GM21619 (cell line): ENCODE data around the gene PAX7.

Source experiments
- ATAC-seq: cut with Tn5 transposase; IDR thresholded peaks from one replicate; pipeline ENCODE4 v1.9.1; 2021; ENCODE audit not compliant: unreplicated experiment

PAX7 gene

GRCh38 chr1:18618546-18619466, 11.8 kb upstream of the PAX7 start:
- ATAC-seq = no peak

DNA sequence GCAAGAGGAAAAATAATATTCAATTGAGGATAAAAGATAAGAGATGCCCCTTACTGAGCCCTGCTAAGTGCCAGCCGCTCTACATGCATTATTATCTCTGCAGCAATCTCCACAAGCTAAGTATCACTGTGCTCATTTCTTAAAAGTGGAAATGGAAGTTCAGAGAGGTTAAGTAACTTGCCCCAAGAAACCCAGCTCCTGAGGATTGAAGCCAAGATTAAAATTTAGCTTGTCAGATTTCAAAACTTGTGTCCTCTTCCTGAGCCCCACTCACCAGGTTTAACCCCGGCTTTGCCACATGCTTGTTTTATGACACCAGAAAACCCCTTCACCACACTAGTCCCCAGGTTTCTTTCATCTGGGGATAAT, 11.2 kb upstream of the PAX7 start:
- ATAC-seq = no peak

GRCh38 chr1:18628511-18628910, 2.1 kb upstream of the PAX7 start:
- no peak for ATAC-seq

GRCh38 chr1:18629659-18630510, 761 bp upstream of the PAX7 start:
- no peak for ATAC-seq

DNA sequence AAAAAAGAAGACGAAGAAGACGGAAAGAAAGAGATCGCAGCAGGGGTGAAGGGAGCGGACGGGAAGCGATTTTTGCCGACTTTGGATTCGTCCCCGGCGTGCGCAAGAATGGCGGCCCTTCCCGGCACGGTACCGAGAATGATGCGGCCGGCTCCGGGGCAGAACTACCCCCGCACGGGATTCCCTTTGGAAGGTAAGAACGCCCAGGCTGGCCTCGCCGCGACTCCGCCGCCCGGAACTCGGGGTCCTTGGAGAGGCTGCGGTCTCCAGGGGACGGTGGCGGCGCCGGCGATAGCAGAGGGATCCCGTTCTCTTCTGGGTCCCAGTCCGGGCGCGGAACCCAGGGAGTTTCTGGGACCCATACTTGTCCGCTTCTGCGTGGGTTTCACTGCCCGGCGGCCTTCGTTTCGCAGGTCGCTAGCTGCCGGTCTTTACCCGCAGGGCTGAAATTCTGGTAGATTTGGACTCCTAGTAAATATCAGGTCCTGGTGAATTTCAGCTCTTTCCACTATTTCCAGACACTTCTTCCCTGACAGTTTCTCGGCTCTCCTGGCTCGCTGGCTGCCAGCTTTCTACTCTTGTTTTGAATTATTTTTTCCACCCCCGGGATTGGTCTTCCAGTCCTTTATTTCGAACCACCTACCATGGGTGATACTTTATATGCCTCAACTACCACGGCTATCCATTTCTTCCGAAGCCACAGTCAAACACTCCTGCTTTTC, 1.0 kb downstream of the PAX7 start:
- ATAC-seq = no peak

GRCh38 chr1:18632218-18632588, 1.6 kb downstream of the PAX7 start:
- no peak for ATAC-seq

DNA sequence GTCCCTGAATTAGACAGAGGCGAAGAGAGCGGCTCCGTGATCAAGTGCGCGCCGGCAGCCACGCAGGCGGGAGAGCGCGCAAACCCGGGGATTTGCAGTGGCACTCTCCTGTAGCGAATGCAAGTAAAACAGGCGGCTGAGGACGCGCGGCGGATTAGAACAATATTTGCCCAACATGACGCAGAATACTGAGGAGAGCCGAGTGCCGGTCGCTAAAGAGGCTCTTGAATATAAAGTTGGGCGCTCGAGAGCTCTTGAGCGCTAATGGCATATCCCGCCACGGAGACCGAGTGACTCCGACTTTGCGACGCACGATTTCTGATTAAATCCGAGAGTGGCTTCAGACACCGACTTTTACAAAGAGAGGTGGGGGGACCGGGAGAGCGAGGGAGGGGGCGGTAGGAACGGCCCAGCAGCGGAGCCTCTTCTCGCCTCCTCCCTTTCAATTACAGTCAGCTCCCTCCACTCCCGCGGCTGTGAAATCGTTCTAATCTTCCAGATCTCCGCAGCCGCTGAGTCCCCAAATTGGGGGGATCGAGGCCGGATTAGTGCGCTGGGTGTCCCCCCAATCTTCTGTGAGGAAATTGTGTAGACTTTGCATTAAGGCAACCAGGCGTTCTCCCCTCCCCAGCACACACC, 2.3 kb downstream of the PAX7 start:
- ATAC-seq = no peak

DNA sequence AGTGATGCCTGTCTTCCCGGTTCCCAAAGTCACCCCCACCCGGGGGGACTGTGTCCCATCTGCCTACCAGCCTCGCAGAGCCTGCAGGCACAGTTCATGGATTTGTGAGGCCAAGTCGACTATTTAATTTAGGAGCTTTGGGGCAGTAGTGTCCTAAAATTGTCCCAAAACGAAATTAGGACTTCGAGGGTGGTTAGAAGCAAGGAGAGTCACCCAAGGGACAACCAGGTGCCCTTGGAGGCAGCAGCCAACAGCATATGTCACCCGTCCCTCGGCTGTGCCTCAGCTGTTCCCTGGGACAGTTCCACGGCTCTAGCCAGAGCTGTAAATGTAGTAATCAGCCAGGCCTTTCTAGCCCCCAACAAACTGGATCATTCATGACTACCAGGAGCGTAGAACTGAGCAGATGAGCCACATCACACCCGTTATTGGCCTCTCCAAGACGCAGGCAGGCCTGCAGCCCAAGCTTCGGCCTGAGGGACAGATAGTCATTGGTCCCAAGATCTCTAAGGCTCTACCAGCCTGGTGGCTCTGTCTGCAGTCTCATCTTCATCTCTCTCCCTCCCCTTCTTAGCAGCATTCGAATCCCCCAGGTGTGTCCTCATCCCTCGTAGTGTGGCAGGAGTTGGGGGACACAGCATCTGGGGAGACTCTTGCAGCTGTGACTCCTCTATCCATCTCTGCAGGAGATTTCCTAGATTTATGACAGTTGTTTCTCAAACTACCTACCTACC, 2.9 kb downstream of the PAX7 start:
- no peak for ATAC-seq

DNA sequence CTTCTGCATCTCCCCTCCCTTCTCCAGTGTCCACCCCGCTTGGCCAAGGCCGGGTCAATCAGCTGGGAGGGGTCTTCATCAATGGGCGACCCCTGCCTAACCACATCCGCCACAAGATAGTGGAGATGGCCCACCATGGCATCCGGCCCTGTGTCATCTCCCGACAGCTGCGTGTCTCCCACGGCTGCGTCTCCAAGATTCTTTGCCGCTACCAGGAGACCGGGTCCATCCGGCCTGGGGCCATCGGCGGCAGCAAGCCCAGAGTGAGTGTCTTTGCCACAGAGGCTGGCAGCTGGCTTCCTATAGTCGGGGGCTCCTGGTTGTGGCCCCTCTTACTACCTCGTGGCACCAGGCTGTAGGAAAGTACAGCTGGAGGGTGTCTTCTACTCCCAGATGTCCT, 3.6 kb downstream of the PAX7 start:
- no peak for ATAC-seq

DNA sequence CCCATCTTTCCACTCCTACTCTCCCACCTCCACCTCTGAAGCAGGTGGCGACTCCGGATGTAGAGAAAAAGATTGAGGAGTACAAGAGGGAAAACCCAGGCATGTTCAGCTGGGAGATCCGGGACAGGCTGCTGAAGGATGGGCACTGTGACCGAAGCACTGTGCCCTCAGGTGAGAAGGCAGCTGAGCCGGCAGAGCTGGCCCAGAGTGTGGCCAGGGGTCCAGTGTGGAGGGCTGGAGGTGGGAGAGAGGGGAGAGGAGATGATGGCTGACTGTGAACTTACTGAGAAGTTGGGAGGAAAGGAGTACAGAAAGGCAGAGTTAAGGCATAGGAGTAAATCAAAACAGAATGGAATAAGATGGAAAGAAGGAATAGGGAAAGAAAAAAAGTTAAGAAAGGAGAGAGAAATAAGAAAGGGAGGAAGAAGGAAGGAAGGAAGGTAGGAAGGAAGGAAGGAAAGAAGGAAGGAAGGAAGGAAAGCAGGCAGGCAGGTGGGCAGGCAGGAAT, 4.5 kb downstream of the PAX7 start:
- ATAC-seq = no peak

DNA sequence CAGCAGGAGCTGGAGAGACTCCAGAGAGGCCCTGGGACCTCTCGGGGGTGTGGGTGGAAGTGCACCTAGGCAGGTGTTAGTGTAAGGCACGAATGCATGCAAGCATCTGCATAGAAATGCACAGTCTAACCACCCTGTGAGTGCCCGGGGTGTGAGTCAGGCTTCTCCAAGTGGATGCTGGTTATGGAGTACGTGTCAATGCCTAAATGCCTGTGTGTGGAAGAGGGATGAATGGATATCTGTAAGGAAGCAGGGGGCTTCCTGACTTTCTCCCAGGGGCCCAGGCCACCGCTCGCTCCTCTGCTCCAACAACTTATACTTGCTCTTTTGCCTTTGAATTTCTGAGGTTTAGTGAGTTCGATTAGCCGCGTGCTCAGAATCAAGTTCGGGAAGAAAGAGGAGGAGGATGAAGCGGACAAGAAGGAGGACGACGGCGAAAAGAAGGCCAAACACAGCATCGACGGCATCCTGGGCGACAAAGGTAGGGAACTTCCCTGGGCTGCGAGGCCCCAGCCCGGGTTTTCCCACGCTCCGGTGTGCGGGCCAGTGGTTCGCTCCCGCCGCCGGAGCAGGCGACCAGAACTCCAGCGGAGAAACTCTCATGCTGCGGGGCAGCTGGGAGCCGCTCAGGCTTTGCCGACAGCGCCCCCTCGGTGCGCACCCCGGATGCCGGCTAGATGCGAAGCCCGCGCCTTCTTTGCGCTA, 5.4 kb downstream of the PAX7 start:
- ATAC-seq = no peak

DNA sequence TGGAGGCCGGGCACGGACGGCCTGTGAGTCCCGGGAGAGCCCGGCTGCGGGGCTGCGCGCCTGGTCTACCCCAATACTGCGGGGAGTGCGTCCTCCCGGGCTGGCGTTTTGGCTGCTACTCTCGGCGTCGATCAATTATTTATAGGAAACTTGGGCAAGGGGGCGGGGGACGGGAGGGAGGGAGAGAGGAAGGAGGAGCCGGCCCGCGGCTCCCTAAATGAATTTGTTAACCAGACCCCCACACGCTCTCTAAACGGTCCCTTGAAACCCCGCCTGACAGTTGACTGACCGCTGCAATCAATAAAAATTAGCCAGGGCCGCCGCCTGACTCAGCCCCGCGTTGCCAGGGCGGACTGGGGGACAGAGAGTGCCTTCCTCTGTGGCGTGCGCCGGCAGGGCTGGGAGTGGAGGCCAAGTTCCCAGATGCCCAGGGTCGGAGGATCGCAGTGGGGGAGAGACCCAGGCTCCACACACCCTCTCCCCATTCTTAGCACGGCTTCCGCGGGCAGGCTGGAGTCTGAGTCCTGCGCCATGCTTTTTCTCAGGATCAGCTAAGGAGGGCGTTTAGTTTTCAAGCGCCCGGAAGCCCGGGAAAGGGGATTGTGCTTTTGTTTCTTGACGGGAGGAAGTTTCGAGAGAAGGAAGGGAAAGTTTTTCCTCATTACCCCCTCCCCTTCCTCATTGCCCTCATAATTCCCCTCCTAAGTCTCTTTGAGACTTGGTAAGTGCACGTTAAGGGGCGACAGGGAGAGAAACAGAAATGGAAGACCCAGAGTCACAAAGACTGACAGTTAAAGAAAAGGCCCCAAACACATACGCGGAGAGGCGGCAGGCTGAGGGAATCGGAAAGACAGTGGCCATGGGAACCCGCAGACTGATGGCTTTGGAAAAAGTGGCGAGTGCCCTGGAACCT, 6.2 kb downstream of the PAX7 start:
- ATAC-seq = no peak

- no peak for ATAC-seq
Observed at GRCh38 chr1:18637511-18637960, 6.9 kb downstream of the PAX7 start.

GRCh38 chr1:18637962-18638834, 7.6 kb downstream of the PAX7 start:
- ATAC-seq = no peak

DNA sequence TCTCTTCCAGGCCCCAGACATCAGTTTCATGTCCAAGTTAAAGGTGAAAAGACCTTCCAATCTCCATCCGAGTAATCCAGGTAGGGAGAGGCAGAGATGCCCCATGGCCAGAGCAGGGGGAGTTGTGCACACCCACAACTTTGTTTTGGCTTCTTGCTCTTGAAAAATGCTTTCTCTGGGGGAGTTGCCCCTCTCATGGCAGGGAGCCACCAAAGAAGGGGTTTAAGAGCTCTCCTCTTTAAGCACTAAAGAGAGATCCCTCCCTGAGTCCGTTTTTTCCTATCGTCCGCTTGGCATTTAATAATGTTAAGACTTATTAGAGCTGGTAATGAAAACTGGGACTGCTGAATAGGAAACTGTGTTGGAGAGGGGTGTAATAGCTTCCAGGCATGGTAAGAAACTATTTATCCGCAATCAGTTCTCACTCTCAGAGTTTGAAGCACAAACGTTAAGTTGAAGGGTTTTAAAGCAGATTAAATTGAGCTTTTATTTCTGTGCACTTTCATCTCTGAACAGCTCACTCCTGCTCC, 8.3 kb downstream of the PAX7 start:
- no peak for ATAC-seq

GRCh38 chr1:18639368-18640055, 8.9 kb downstream of the PAX7 start:
- no peak for ATAC-seq
